Measurements from ENCODE around the gene SELE. TPM values are rescaled to one million over a fixed set of nuclear protein-coding genes. Genes with fewer than 3 reads are reported as not detected.
"Not testable (repeated sequence)": the region's sequence is repeated elsewhere in the genome, so short reads cannot be mapped to it uniquely, and the experiment has no call there.

The SELE gene
- total RNA-seq, 2 experiments from 2014 or later, result not detected

DNA sequence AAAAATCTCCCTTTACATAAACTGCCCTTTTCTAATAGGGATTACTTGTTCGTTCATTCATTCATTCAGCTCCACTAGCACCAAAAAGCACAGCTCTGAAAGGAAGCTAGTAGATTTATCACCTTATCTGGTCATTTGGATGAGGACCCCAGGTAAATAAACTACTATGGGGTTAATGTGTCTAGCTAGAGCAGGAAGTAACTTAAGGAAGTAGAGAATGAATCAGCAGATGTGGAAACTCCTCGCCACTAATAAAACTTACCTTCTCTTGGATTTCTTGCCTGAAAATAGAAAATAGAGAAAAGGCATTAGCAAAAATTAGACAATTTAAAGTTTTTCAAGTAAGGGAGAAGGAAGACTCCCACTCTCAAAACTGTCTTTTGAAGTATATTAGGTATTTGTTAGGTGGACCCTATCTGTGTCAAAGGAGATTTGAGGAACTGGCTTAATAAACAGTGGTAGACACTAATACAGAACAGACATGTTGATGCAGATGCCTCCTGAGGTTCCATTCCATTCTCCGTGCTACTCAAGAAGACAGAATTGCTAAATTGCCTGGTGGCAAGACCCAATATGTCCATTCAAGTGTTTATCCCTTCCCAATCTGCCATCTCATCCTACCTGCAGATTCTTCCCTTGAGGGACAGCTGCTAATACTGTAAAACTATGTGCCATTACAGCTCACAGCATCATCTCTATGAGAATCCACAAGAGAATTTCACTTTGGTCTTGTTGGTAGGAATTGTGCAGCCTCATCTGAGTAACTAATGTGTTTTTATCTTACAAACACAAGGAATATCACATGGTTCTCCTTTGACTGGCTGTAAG is 37.4 kb downstream of the SELE start:
- H3K27me3 Mint-ChIP-seq (ENCODE audit: low read depth), result no peaks in the 10 kb centered on the region
- peaks cover 73% of the 10 kb centered on the region for H3K36me3 Mint-ChIP-seq (ENCODE audit: low read depth)
- intact Hi-C loops (cut with micrococcal nuclease), result loop anchor here (5.0 to 10.0 kb wide), 2 partner anchors 329 to 592 kb away; partner anchors contain the start of genes ATP1B1, BLZF1 and NME7
- H3K9me3 Mint-ChIP-seq, result no peaks in the 10 kb centered on the region
- CTCF ChIA-PET, result interaction anchor here (0.6 to 11.8 kb wide), 10 partner anchors 12 to 1980 kb away, joined by 3 to 161 read pairs (median 4); partner anchors contain the start of genes F5 and SELL
- no peak for DNase-seq
- H3K4me3 Mint-ChIP-seq, result peak overlapping the region; percentile 20
- peak overlapping the region; percentile 94 for H3K27ac Mint-ChIP-seq
- peaks cover 94% of the 10 kb centered on the region for H3K4me1 Mint-ChIP-seq (ENCODE audit: low read depth)

DNA sequence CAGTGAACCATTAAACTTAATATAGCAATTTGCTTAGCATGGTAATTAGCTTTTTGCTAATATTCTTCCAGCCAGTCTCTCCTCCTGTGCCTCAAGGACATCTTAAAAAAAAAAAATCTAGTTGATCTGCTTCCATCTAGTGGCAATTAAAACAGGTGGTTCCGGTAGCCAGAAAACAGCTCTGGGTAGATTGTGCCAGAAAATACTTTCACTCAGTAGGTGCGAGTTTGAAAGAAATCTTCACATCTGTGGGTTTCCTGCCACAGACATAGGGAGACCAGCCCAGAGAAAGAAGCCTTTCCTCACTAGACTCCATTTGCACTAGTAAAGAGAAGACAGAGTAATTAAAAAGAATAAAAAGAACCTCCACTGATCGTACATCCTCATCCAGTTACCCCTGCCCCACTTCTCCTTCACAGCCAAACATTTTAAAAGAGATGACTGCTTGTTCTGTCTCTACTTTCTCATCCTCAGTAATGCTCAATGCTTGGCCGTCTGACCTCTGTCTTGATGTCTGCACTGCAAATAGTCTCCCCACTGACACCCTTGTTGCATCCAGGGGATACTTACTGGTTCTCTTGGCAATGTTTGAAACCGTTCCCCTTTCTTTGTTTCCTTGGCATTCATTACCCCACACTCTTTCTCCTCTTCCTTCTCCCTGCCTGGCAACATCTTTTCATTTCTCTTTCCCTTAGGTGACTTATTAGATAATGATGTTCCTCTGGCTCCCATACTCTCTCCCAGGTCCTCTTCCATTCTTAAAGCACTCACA is 39.4 kb downstream of the SELE start:
- Mint-ChIP-seq H3K4me1 (ENCODE audit: low read depth) (peaks cover 96% of the 10 kb centered on the region), H3K4me3 (peak overlapping the region; percentile 32), H3K9me3 (no peaks in the 10 kb centered on the region), H3K36me3 (ENCODE audit: low read depth) (peaks cover 69% of the 10 kb centered on the region), H3K27ac (peak overlapping the region; percentile 94), H3K27me3 (ENCODE audit: low read depth) (no peaks in the 10 kb centered on the region)
- CTCF ChIA-PET, result interaction anchor here (0.6 to 11.8 kb wide), 15 partner anchors 8 to 148 kb away, joined by 4 to 161 read pairs (median 8); partner anchors contain the start of genes F5 and SELL
- DNase-seq, result peak; percentile 59
- intact Hi-C loops (cut with micrococcal nuclease), result loop anchor here (1.0 to 10.0 kb wide), 7 partner anchors 17 to 1757 kb away; partner anchors contain the start of genes ATP1B1, BLZF1, DCAF6 and MPC2

DNA sequence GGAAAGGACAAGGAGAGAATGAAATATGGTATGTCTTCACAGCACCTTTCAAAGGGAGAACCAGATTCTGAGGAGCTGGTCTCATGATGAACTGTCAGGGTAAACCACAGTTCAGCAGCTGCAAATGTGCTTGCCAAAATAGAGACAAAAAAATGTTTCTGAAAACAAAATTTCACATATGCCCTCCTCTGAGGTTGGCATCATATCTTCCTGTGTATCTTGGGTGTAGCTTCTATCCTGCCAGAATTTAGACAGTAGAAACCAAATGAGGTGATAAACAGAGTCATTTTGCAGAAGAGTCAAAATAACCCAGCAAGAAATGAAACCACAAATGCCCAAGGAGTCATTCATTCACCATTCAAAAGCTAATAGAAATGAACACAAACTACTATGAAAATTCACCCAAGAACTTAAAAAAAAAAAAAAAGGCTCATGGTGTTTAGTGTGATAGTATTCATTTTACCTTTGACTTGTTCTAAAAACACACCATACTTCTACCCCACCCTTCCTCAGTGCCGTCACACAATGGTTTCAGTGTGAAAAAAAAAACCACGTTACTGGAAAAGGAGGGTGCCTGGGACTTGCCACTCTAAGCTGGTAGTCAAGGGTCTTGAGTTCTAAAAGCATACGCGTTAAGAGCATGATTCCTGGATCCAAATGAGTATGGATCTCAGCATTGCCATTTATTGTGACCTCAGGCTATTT is 41.0 kb downstream of the SELE start:
- CTCF ChIA-PET, result interaction anchor here (0.6 to 11.8 kb wide), 15 partner anchors 9 to 144 kb away, joined by 3 to 161 read pairs (median 5); partner anchors contain the start of genes F5, SELL and SELP
- Mint-ChIP-seq H3K9me3 (no peaks in the 10 kb centered on the region), H3K4me1 (ENCODE audit: low read depth) (peaks cover 92% of the 10 kb centered on the region), H3K27me3 (ENCODE audit: low read depth) (no peaks in the 10 kb centered on the region), H3K4me3 (peak overlapping the region; percentile 65), H3K36me3 (ENCODE audit: low read depth) (peaks cover 59% of the 10 kb centered on the region), H3K27ac (peak overlapping the region; percentile 94)
- DNase-seq, result peak; percentile 73
- intact Hi-C loops (cut with micrococcal nuclease), result loop anchor here (1.0 to 10.0 kb wide), 10 partner anchors 26 to 1756 kb away; partner anchors contain the start of genes ATP1B1, DCAF6, F5 and MPC2

DNA sequence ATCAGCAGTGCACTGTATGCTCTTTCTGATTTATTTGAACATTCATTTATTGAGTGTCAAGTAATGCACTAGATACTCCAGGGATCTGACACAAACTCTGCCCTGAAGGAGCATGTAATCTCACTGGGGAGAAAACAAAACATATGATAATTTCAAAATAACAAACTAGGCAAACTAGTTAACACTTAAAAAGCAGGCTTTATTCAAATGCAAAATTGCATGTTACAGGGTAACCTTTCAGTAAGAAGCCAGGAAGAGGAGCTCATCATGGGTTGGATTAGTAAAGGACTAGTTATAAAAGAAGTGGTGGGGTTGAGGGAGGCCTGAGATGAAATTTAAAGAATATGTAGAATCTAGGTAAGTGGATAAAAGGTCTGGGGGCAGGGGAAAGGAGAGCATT is 43.4 kb downstream of the SELE start:
- H3K4me3 Mint-ChIP-seq, result peak overlapping the region; percentile 10
- H3K27ac Mint-ChIP-seq, result peak overlapping the region; percentile 94
- no peaks in the 10 kb centered on the region for H3K9me3 Mint-ChIP-seq
- no peaks in the 10 kb centered on the region for H3K27me3 Mint-ChIP-seq (ENCODE audit: low read depth)
- peaks cover 42% of the 10 kb centered on the region for H3K36me3 Mint-ChIP-seq (ENCODE audit: low read depth)
- CTCF ChIA-PET, result interaction anchor here (0.6 to 11.8 kb wide), 9 partner anchors 9 to 104 kb away, joined by 3 to 161 read pairs (median 6); partner anchors contain the start of genes F5 and SELL
- H3K4me1 Mint-ChIP-seq (ENCODE audit: low read depth), result peaks cover 70% of the 10 kb centered on the region
- intact Hi-C loops (cut with micrococcal nuclease), result loop anchor here (5.0 to 10.0 kb wide), 4 partner anchors 203 to 1753 kb away; partner anchors contain the start of genes ATP1B1, DCAF6, MPC2 and SLC19A2
- DNase-seq, result no peak

DNA sequence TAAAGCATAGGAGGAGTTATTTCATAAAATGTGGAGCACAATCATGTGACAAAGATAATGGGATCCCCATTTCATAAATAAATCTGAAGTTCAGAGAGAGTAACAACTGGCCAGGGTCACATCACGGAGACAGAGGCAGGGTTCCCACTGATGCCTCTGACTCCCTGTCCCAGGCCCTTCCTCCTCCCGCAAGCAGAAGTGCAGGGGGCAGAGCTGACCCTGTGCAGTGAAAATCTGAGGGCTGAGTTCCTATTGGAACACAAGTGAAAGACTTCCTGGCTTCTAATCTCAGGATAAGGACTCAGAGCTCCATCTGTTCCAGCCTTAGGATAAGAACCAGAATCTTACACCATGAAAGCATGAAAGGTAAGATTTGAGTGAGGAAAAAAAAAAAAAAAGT is 44.5 kb downstream of the SELE start:
- H3K4me3 Mint-ChIP-seq, result peak overlapping the region; percentile 36
- CTCF ChIA-PET, result interaction anchor here (1.4 to 11.8 kb wide), 5 partner anchors 9 to 103 kb away, joined by 6 to 161 read pairs (median 8); partner anchors contain the start of genes F5 and SELL
- no peak for DNase-seq
- H3K27ac Mint-ChIP-seq, result no peak overlapping the region
- intact Hi-C loops (cut with micrococcal nuclease), result loop anchor here (1.0 kb wide), 1 partner anchor 9 kb away; no protein-coding TSS in a partner anchor
- no peaks in the 10 kb centered on the region for H3K27me3 Mint-ChIP-seq (ENCODE audit: low read depth)
- H3K9me3 Mint-ChIP-seq, result no peaks in the 10 kb centered on the region
- peaks cover 60% of the 10 kb centered on the region for H3K4me1 Mint-ChIP-seq (ENCODE audit: low read depth)
- H3K36me3 Mint-ChIP-seq (ENCODE audit: low read depth), result peaks cover 31% of the 10 kb centered on the region

DNA sequence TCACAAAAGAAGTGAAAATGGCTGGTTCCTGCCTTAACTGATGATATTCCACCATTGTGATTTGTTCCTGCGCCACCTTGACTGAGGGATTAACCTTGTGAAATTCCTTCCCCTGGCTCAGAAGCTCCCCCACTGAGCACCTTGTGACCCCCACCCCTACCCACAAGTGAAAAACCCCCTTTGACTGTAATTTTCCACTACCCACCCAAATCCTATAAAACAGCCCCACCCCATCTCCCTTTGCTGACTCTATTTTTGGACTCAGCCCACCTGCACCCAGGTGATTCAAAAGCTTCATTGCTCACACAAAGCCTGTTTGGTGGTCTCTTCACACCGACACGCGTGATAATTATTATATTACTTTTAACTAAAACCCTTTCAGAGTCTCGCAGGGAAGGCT is 45.5 kb downstream of the SELE start:
- CTCF ChIA-PET, result interaction anchor here (3.1 to 11.8 kb wide), 3 partner anchors 20 to 102 kb away, joined by 8 to 161 read pairs (median 27); partner anchors contain the start of genes F5 and SELL
- H3K4me1 Mint-ChIP-seq (ENCODE audit: low read depth), result peaks cover 49% of the 10 kb centered on the region
- DNase-seq; H3K9me3 Mint-ChIP-seq; intact Hi-C loops (cut with micrococcal nuclease); H3K27me3 Mint-ChIP-seq (ENCODE audit: low read depth); H3K27ac Mint-ChIP-seq: not testable (repeated sequence)
- peaks cover 23% of the 10 kb centered on the region for H3K36me3 Mint-ChIP-seq (ENCODE audit: low read depth)
- H3K4me3 Mint-ChIP-seq, result peak overlapping the region; percentile 26

DNA sequence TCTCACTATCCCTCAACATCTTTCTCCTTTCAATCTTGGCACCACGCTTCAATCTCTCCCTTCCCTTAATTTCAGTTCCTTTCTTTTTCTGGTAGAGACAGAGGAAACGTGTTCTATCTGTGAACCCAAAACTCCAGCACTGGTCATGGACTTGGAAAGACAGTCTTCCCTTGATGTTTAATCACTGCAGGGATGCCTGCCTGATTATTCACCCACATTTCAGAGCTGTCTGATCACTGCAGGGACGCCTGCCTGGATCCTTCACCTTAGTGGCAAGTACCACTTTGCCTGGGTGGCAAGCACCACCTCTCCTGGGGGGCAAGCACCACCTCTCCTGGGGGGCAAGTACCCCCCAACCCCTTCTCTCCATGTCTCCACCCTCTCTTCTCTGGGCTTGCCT is 50.2 kb downstream of the SELE start:
- intact Hi-C loops (cut with micrococcal nuclease), result no loop called here
- Mint-ChIP-seq H3K27me3 (ENCODE audit: low read depth) (no peaks in the 10 kb centered on the region), H3K4me1 (ENCODE audit: low read depth) (peaks cover 40% of the 10 kb centered on the region), H3K36me3 (ENCODE audit: low read depth) (no peaks in the 10 kb centered on the region), H3K9me3 (no peaks in the 10 kb centered on the region), H3K27ac (no peak overlapping the region), H3K4me3 (no peak overlapping the region)
- CTCF ChIA-PET, result interaction anchor here (2.6 to 11.1 kb wide), 4 partner anchors 10 to 81 kb away, joined by 11 to 94 read pairs (median 16); no protein-coding TSS in a partner anchor
- no peak for DNase-seq

DNA sequence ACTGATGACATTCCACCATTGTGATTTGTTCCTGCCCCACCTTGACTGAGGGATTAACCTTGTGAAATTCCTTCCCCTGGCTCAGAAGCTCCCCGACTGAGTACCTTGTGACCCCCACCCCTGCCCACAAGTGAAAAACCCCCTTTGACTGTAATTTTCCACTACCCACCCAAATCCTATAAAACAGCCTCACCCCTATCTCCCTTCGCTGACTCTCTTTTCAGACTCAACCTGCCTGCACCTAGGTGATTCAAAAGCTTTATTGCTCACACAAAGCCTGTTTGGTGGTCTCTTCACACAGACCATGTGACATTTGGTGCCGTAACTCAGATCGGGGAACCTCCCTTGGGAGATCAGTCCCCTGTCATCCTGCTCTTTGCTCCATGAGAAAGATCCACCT is 50.7 kb downstream of the SELE start:
- CTCF ChIA-PET, result interaction anchor here (2.6 to 11.1 kb wide), 4 partner anchors 10 to 80 kb away, joined by 11 to 94 read pairs (median 16); no protein-coding TSS in a partner anchor
- intact Hi-C loops (cut with micrococcal nuclease); H3K9me3 Mint-ChIP-seq; H3K4me3 Mint-ChIP-seq; H3K27me3 Mint-ChIP-seq (ENCODE audit: low read depth); H3K36me3 Mint-ChIP-seq (ENCODE audit: low read depth); H3K27ac Mint-ChIP-seq; DNase-seq: not testable (repeated sequence)
- peaks cover 37% of the 10 kb centered on the region for H3K4me1 Mint-ChIP-seq (ENCODE audit: low read depth)

DNA sequence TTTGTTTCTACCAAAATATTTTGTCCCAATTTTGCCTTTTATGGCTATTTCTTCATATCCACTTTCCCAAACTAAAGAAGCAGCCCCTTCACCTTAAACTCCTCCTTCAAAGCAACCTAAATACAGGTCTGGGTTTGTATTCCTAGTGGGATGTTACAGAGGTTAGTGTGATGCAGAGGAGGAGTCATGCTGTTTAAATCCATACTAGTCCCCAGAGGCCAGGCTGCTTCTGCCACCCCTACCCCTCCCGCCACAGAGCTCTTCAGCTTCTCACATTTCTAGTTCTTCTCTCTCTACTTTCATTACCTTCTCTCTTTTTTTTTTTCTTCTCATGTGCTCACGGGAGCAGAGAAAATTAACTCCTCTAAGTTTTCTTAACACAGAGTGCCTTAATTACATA is 51.8 kb downstream of the SELE start:
- Mint-ChIP-seq H3K27me3 (ENCODE audit: low read depth) (no peaks in the 10 kb centered on the region), H3K4me3 (peak overlapping the region; percentile 55), H3K9me3 (no peaks in the 10 kb centered on the region), H3K27ac (peak overlapping the region; percentile 90), H3K4me1 (ENCODE audit: low read depth) (peaks cover 46% of the 10 kb centered on the region), H3K36me3 (ENCODE audit: low read depth) (no peaks in the 10 kb centered on the region)
- intact Hi-C loops (cut with micrococcal nuclease), result no loop called here
- CTCF ChIA-PET, result interaction anchor here (0.6 to 11.1 kb wide), 9 partner anchors 11 to 124 kb away, joined by 3 to 94 read pairs (median 5); no protein-coding TSS in a partner anchor
- DNase-seq, result no peak

DNA sequence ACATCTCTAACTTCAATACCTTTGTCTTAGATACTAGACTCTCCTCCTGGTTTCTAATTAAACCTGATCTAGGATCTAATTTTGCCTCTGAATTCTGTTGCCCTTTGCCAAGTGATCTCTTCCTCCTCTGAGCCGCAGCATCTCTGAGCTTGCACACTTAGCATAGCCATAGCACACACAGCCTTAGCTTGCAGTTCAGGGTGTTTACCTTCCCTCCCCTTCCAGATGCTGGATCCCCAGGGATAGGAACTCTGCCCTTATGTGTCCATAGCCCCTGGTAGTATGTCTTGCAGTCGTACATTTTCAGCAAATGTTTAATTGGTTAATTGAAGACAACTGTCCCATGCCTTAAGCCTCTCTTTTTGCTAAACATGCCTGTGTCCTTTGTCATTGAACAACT is 52.7 kb downstream of the SELE start:
- Mint-ChIP-seq H3K36me3 (ENCODE audit: low read depth) (no peaks in the 10 kb centered on the region), H3K27me3 (ENCODE audit: low read depth) (no peaks in the 10 kb centered on the region), H3K4me3 (peak overlapping the region; percentile 53), H3K27ac (peak overlapping the region; percentile 90), H3K9me3 (no peaks in the 10 kb centered on the region), H3K4me1 (ENCODE audit: low read depth) (peaks cover 55% of the 10 kb centered on the region)
- CTCF ChIA-PET, result interaction anchor here (0.6 to 11.1 kb wide), 13 partner anchors 9 to 97 kb away, joined by 3 to 94 read pairs (median 5); no protein-coding TSS in a partner anchor
- intact Hi-C loops (cut with micrococcal nuclease), result no loop called here
- no peak for DNase-seq

Measured in activated naive CD4-positive, alpha-beta T cell treated with anti-CD3 and anti-CD28 coated beads for 36 hours (primary cell).